HG03565 (cell line): Measurements from ENCODE around the gene KIRREL1.

ENCODE experiments used
- ATAC-seq: cut with Tn5 transposase; IDR thresholded peaks from one replicate; pipeline ENCODE4 v1.9.1; 2021; ENCODE audit warnings: mild to moderate bottlenecking, moderate library complexity; ENCODE audit not compliant: unreplicated experiment

The KIRREL1 gene

GRCh38 chr1:158102881-158103674 is 109.6 kb downstream of the KIRREL1 start:
- no peak for ATAC-seq

GRCh38 chr1:158103861-158104522 is 110.5 kb downstream of the KIRREL1 start:
- ATAC-seq = no peak

- ATAC-seq = no peak
Measured at GRCh38 chr1:158104891-158105290, 111.4 kb downstream of the KIRREL1 start.

- no peak for ATAC-seq
Measured at GRCh38 chr1:158105352-158106095, 112.1 kb downstream of the KIRREL1 start.

- no peak for ATAC-seq
Measured at GRCh38 chr1:158107916-158108315, 114.5 kb downstream of the KIRREL1 start.

- ATAC-seq = no peak
Measured at GRCh38 chr1:158112994-158113758, 119.7 kb downstream of the KIRREL1 start.

- ATAC-seq = no peak
Measured at GRCh38 chr1:158113759-158114127, 120.3 kb downstream of the KIRREL1 start.

- peak; percentile 83 for ATAC-seq
Measured at GRCh38 chr1:158115126-158115525, 121.7 kb downstream of the KIRREL1 start.

- ATAC-seq = no peak
Measured at GRCh38 chr1:158116311-158117167, 123.1 kb downstream of the KIRREL1 start.

- no peak for ATAC-seq
Measured at GRCh38 chr1:158117854-158118704, 124.6 kb downstream of the KIRREL1 start.

GRCh38 chr1:158118713-158119402 is 125.4 kb downstream of the KIRREL1 start:
- no peak for ATAC-seq

- no peak for ATAC-seq
Measured at GRCh38 chr1:158119976-158120653, 126.7 kb downstream of the KIRREL1 start.

- no peak for ATAC-seq
Measured at GRCh38 chr1:158121604-158122254, 128.3 kb downstream of the KIRREL1 start.

- no peak for ATAC-seq
Measured at GRCh38 chr1:158122833-158123388, 129.5 kb downstream of the KIRREL1 start.

GRCh38 chr1:158124034-158124433 is 130.6 kb downstream of the KIRREL1 start:
- ATAC-seq = no peak

- ATAC-seq = peak; percentile 71
Measured at GRCh38 chr1:158124999-158125398, 131.6 kb downstream of the KIRREL1 start.

- no peak for ATAC-seq
Measured at GRCh38 chr1:158126425-158126824, 133.0 kb downstream of the KIRREL1 start.
